WTC11 (cell line): ENCODE results near the gene CYP11A1. TPM values are rescaled to one million over a fixed set of nuclear protein-coding genes. Genes with fewer than 3 reads are reported as not detected.

ENCODE experiments used
- ATAC-seq: fragments of 200-7000 bp; cut with Tn5 transposase; 2 replicates; pipeline ENCODE4 v1.10.0; 2021; ENCODE audit warnings: mild to moderate bottlenecking, moderate library complexity
- CTCF ChIA-PET: fragments of 300-600 bp; sonication (Branson Sonifier 250); formaldehyde crosslinking; loops from one replicate; lab custom pipeline; 2021; ENCODE audit warnings: antibody characterized with exemption; lab: Charles Lee
- POLR2A ChIA-PET: fragments of 350-600 bp; sonication (Branson Sonifier 250); formaldehyde crosslinking; loops from one replicate; lab custom pipeline; 2021; ENCODE audit warnings: antibody characterized with exemption; lab: Charles Lee
- DNase-seq: peaks from one replicate; pipeline ENCODE4 v3.0.0; 2021; ENCODE audit warnings: low spot score
- H3K27ac Mint-ChIP-seq: 2 replicates; pipeline ENCODE4 v1.8.0; 2021; ENCODE audit warnings: mixed read lengths
- H3K27me3 Mint-ChIP-seq: 2 replicates; pipeline ENCODE4 v1.8.0; 2021; ENCODE audit warnings: low read depth, mild to moderate bottlenecking, moderate library complexity, mixed read lengths
- H3K36me3 Mint-ChIP-seq: 2 replicates; pipeline ENCODE4 v1.8.0; 2021; ENCODE audit warnings: mixed read lengths
- H3K4me1 Mint-ChIP-seq: 2 replicates; pipeline ENCODE4 v1.8.0; 2022; ENCODE audit warnings: mixed read lengths
- H3K4me3 Mint-ChIP-seq: 2 replicates; pipeline ENCODE4 v1.8.0; 2021; ENCODE audit warnings: mild to moderate bottlenecking, moderate library complexity, mixed read lengths
- H3K9me3 Mint-ChIP-seq: 2 replicates; pipeline ENCODE4 v1.8.0; 2021; ENCODE audit warnings: mixed read lengths
- ATF3 ChIP-seq: sonication (generic); formaldehyde crosslinking; conservative IDR thresholded peaks from 2 replicates; pipeline ENCODE4 v1.8.1; 2022; ENCODE audit warnings: mild to moderate bottlenecking, missing genetic modification reagents
- FOXP1 ChIP-seq: sonication (generic); formaldehyde crosslinking; IDR thresholded peaks from 2 replicates; pipeline ENCODE4 v1.8.0; 2022; ENCODE audit warnings: missing genetic modification reagents, mild to moderate bottlenecking, moderate library complexity, borderline replicate concordance
- FOXP4 ChIP-seq: sonication (generic); formaldehyde crosslinking; IDR thresholded peaks from 2 replicates; pipeline ENCODE4 v1.8.0; 2022; ENCODE audit warnings: mild to moderate bottlenecking, missing genetic modification reagents
- MXD4 ChIP-seq: fragments of 250-450 bp; sonication (Bioruptor Pico); IDR thresholded peaks from 2 replicates; pipeline ENCODE4 v1.8.0; 2021; ENCODE audit warnings: mild to moderate bottlenecking, moderate library complexity, borderline replicate concordance
- NFATC4 ChIP-seq: fragments of 250-450 bp; sonication (Bioruptor Pico); IDR thresholded peaks from 2 replicates; pipeline ENCODE4 v1.9.0; 2021; ENCODE audit warnings: mild to moderate bottlenecking
- TCF7 ChIP-seq: sonication (generic); formaldehyde crosslinking; IDR thresholded peaks from 2 replicates; pipeline ENCODE4 v1.8.0; 2022; ENCODE audit warnings: mild to moderate bottlenecking, low read depth, missing genetic modification reagents, moderate library complexity
- ZNF281 ChIP-seq: sonication (generic); formaldehyde crosslinking; IDR thresholded peaks from 2 replicates; pipeline ENCODE4 v1.8.0; 2023; ENCODE audit warnings: mild to moderate bottlenecking, missing genetic modification reagents
- ZNF317 ChIP-seq: sonication (generic); formaldehyde crosslinking; IDR thresholded peaks from 2 replicates; pipeline ENCODE4 v1.8.1; 2023; ENCODE audit warnings: low read depth, mild to moderate bottlenecking, moderate library complexity, missing genetic modification reagents, borderline replicate concordance
- ZNF512 ChIP-seq: sonication (generic); formaldehyde crosslinking; IDR thresholded peaks from 2 replicates; pipeline ENCODE4 v1.8.1; 2022; ENCODE audit warnings: missing genetic modification reagents, borderline replicate concordance
- total RNA-seq: library from RNA; stranded (reverse); gene quantifications from 3 replicates; pipeline ENCODE4 v1.2.3, GENCODE V29; 2021
- TF ChIP-seq, protein P1 (sequence below): sonication (generic); formaldehyde crosslinking; IDR thresholded peaks from 2 replicates; pipeline ENCODE4 v1.8.1; 2022; ENCODE audit warnings: low read depth, missing genetic modification reagents, borderline replicate concordance

The CYP11A1 gene
- total RNA-seq, 1 experiment from 2014 or later: 3.4 TPM

DNA sequence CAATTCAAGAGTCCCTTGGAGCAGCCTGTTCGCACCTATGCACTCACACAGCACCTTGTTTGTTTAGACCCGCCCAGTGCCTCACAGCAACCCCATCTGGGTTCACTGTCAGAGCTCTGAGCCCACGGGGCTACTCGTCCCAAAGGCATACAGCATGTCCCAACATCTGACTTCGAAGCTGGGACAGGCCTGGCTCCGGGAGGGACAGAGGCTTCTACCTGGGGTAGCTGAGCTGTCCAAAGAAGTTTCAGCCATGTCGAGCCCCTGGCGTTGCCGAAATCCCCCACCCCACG, 28.6 kb upstream of the CYP11A1 start:
- CTCF ChIA-PET: interaction anchor here (0.6 to 2.7 kb wide), 3 partner anchors 14 to 22 kb away, joined by 3 to 7 read pairs (median 5); no protein-coding TSS in a partner anchor

More for the DNA sequence above, 28.6 kb upstream of the CYP11A1 start:
- H3K4me1 Mint-ChIP-seq: peaks cover 13% of the 10 kb centered on the region
- H3K4me3 Mint-ChIP-seq: no peak overlapping the region
- peaks cover 5% of the 10 kb centered on the region; the same call in 1 of the 2 replicates for H3K27me3 Mint-ChIP-seq
- DNase-seq (no peak), ATAC-seq (no peak)
- no peaks in the 10 kb centered on the region for H3K36me3 Mint-ChIP-seq
- TF ChIP-seq ZNF512 (CRISPR knock-in tag) (no peak), TCF7 (CRISPR knock-in tag) (no peak), ZNF317 (CRISPR knock-in tag) (no peak), FOXP4 (no peak), ZNF281 (no peak), MXD4 (CRISPR knock-in tag) (no peak), FOXP1 (CRISPR knock-in tag) (no peak), NFATC4 (no peak), ATF3 (CRISPR knock-in tag) (no peak)
- TF ChIP-seq, protein P1, sequence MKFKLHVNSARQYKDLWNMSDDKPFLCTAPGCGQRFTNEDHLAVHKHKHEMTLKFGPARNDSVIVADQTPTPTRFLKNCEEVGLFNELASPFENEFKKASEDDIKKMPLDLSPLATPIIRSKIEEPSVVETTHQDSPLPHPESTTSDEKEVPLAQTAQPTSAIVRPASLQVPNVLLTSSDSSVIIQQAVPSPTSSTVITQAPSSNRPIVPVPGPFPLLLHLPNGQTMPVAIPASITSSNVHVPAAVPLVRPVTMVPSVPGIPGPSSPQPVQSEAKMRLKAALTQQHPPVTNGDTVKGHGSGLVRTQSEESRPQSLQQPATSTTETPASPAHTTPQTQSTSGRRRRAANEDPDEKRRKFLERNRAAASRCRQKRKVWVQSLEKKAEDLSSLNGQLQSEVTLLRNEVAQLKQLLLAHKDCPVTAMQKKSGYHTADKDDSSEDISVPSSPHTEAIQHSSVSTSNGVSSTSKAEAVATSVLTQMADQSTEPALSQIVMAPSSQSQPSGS (CRISPR knock-in tag): no peak
- no peak overlapping the region; the same call in 1 of the 2 replicates for H3K27ac Mint-ChIP-seq
- POLR2A ChIA-PET: no interaction called here
- H3K9me3 Mint-ChIP-seq: no peaks in the 10 kb centered on the region
